T-cell (primary cell): ENCODE data around the gene EXOSC2. TPM values are rescaled to one million over a fixed set of nuclear protein-coding genes. Genes with fewer than 3 reads are reported as not detected.

Experiments used
- ATAC-seq, 4 experiments: fragments of 200-7000 bp in 3 of 4; fragments of 150-1000 bp in 1 of 4; cut with Tn5 transposase; replicated peaks in 1 of 4; 1 replicate in 3 of 4; 2 replicates in 1 of 4; pipeline ENCODE4 v1.10.0; 2021; ENCODE audit warnings: moderate library complexity in 3 of 4, mild to moderate bottlenecking in 2 of 4, moderate number of reproducible peaks in 1 of 4
- CTCF ChIA-PET, 2 donors: fragments of 300-600 bp; sonication (Branson Sonifier 250); formaldehyde crosslinking; loops; one replicate each; lab custom pipeline; 2022; ENCODE audit warnings: antibody characterized with exemption in 2 of 2; lab: Charles Lee
- POLR2A ChIA-PET, 2 donors: fragments of 300-600 bp; sonication (Branson Sonifier 250); formaldehyde crosslinking; loops; one replicate each; lab custom pipeline; 2022; ENCODE audit warnings: antibody characterized with exemption in 2 of 2; lab: Charles Lee
- DNase-seq, 35 experiments: peaks; one replicate each; pipeline versions ENCODE4 v3.0.0 to v3.0.0-alpha.2; 2013 to 2023
- H3K27ac ChIP-seq: one replicate; pipeline ENCODE4 v1.5.1; 2013; ENCODE audit warnings: low read length
- H3K27me3 ChIP-seq, 2 experiments: replicated peaks in 1 of 2; 1 replicate in 1 of 2; 2 replicates in 1 of 2; pipeline versions ENCODE4 v1.6.1 to v1.7.0; 2013; ENCODE audit warnings: low read length in 1 of 2, mixed read lengths in 1 of 2; ENCODE audit not compliant: control insufficient read depth in 2 of 2, insufficient read depth in 2 of 2; ENCODE audit errors: extremely low read depth in 1 of 2
- H3K36me3 ChIP-seq, 2 donors: 1 replicate in 1 of 2; 2 replicates in 1 of 2; pipeline versions ENCODE4 v1.6.1 to v1.7.0; 2013; ENCODE audit warnings: low read length in 1 of 2; ENCODE audit not compliant: control insufficient read depth in 2 of 2, insufficient read depth in 1 of 2; ENCODE audit errors: extremely low read depth in 1 of 2
- H3K4me1 ChIP-seq, 2 experiments: 1 replicate in 1 of 2; 2 replicates in 1 of 2; pipeline versions ENCODE4 v1.6.1 to v1.7.0; 2013; ENCODE audit warnings: low read length in 2 of 2, mixed read lengths in 1 of 2; ENCODE audit not compliant: insufficient read depth in 2 of 2, control insufficient read depth in 1 of 2; ENCODE audit errors: extremely low read depth in 1 of 2
- H3K4me3 ChIP-seq, 2 donors: 1 replicate in 1 of 2; 2 replicates in 1 of 2; pipeline versions ENCODE4 v1.5.1 to v1.7.0; 2013; ENCODE audit warnings: mild to moderate bottlenecking in 2 of 2, low read length in 1 of 2, moderate library complexity in 1 of 2; ENCODE audit not compliant: control insufficient read depth in 1 of 2; ENCODE audit errors: extremely low read depth in 1 of 2
- H3K9me3 ChIP-seq: 2 replicates; pipeline ENCODE4 v1.7.0; 2013
- H3K27ac Mint-ChIP-seq, 2 donors: one replicate each; pipeline ENCODE4 v1.8.0; 2020 to 2021; ENCODE audit warnings: mild to moderate bottlenecking in 2 of 2, mixed read lengths in 2 of 2
- H3K27me3 Mint-ChIP-seq, 2 donors: one replicate each; pipeline ENCODE4 v1.8.0; 2021 to 2022; ENCODE audit warnings: mixed read lengths in 2 of 2
- H3K36me3 Mint-ChIP-seq: one replicate; pipeline ENCODE4 v1.8.0; 2021; ENCODE audit warnings: mixed read lengths
- H3K4me1 Mint-ChIP-seq, 3 donors: one replicate each; pipeline ENCODE4 v1.8.0; 2020 to 2022; ENCODE audit warnings: mixed read lengths in 3 of 3, mild to moderate bottlenecking in 1 of 3
- H3K4me3 Mint-ChIP-seq, 3 donors: one replicate each; pipeline ENCODE4 v1.8.0; 2020 to 2022; ENCODE audit warnings: mild to moderate bottlenecking in 3 of 3, mixed read lengths in 3 of 3, moderate library complexity in 3 of 3
- H3K9me3 Mint-ChIP-seq, 3 donors: one replicate each; pipeline ENCODE4 v1.8.0; 2020 to 2022; ENCODE audit warnings: mixed read lengths in 3 of 3
- WGBS: methylation state at CpG from one replicate; pipeline ENCODE4 v1.1.5; 2013; ENCODE audit warnings: missing lambda C conversion rate; ENCODE audit not compliant: insufficient coverage; 5-methylcytosine and 5-hydroxymethylcytosine counted together
- total RNA-seq, 35 experiments: library from RNA in 6 of 35; stranded (reverse) in 6 of 35; fragments of 120-200 nt in 1 of 35; gene quantifications; one replicate each; pipeline versions ENCODE4 v1.2.1 to v1.2.4 and lab custom pipeline; 2013 to 2026

Gene EXOSC2
- total RNA-seq, 5 donors from 2014 or later (not counting 1 experiment from before 2014, with no cell fraction given) = 49.1 to 59.1 (median 52.1) TPM

- Mint-ChIP-seq H3K36me3 (no peaks in the 10 kb centered on the region), H3K4me3 (peak overlapping the region; percentile 57 to 85 (median 72)), H3K27ac (peak overlapping the region in 1 of 2 donors; percentile 72), H3K27me3 (peaks cover 38 to 68% of the 10 kb centered on the region in 2 donors), H3K4me1 (peaks cover 20 to 35% (median 35%) of the 10 kb centered on the region in 3 donors), H3K9me3 (no peaks in the 10 kb centered on the region)
- CTCF ChIA-PET = no interaction called here
- peaks cover 15 to 97% of the 10 kb centered on the region in 2 experiments for H3K27me3 ChIP-seq
- no peak overlapping the region for H3K27ac ChIP-seq
- POLR2A ChIA-PET = no interaction called here
- H3K36me3 ChIP-seq = no peaks in the 10 kb centered on the region
- H3K4me3 ChIP-seq = peak overlapping the region; percentile 17 to 32
- H3K9me3 ChIP-seq = no peaks in the 10 kb centered on the region
- WGBS = 4% methylated on average over 14 of the region's 15 CpGs
- peak in 3 of 4 experiments; percentile 34 to 40 (median 38) for ATAC-seq
- no peak for DNase-seq
- H3K4me1 ChIP-seq = peaks cover 2 to 61% of the 10 kb centered on the region in 2 experiments
Observed at GRCh38 chr9:130662970-130663257, 30.7 kb upstream of the EXOSC2 start.

- no peaks in the 10 kb centered on the region for H3K9me3 Mint-ChIP-seq
- CTCF ChIA-PET = no interaction called here
Observed at GRCh38 chr9:130663258-130663976, 30.2 kb upstream of the EXOSC2 start.

GRCh38 chr9:130663977-130664250 is 29.7 kb upstream of the EXOSC2 start:
- no peaks in the 10 kb centered on the region for H3K9me3 ChIP-seq
- H3K9me3 Mint-ChIP-seq = no peaks in the 10 kb centered on the region
- H3K4me1 Mint-ChIP-seq = peaks cover 20 to 35% (median 35%) of the 10 kb centered on the region in 3 donors
- POLR2A ChIA-PET = interaction anchor here in 1 of 2 donors (0.5 kb wide), 1 partner anchor 420 kb away, joined by 14 read pairs; no protein-coding TSS in a partner anchor
- no peak for ATAC-seq
- no peak overlapping the region for H3K27ac Mint-ChIP-seq
- peak overlapping the region in 1 of 3 donors; percentile 85 for H3K4me3 Mint-ChIP-seq
- peaks cover 34 to 68% of the 10 kb centered on the region in 2 donors for H3K27me3 Mint-ChIP-seq
- H3K4me3 ChIP-seq = no peak overlapping the region
- DNase-seq = no peak
- H3K27ac ChIP-seq = no peak overlapping the region
- H3K4me1 ChIP-seq = peaks cover 2 to 61% of the 10 kb centered on the region in 2 experiments
- no peaks in the 10 kb centered on the region for H3K36me3 Mint-ChIP-seq
- H3K27me3 ChIP-seq = peaks cover 13 to 97% of the 10 kb centered on the region in 2 experiments
- H3K36me3 ChIP-seq = no peaks in the 10 kb centered on the region
- WGBS = 5% methylated on average over 15 of the region's 19 CpGs
- CTCF ChIA-PET = no interaction called here

More at GRCh38 chr9:130663258-130663976, 30.2 kb upstream of the EXOSC2 start:
- Mint-ChIP-seq H3K4me1 (peaks cover 20 to 35% (median 35%) of the 10 kb centered on the region in 3 donors), H3K27me3 (peaks cover 38 to 68% of the 10 kb centered on the region in 2 donors), H3K4me3 (peak overlapping the region; percentile 24 to 85 (median 57)), H3K36me3 (no peaks in the 10 kb centered on the region), H3K27ac (no peak overlapping the region)
- peaks cover 13 to 97% of the 10 kb centered on the region in 2 experiments for H3K27me3 ChIP-seq
- no peaks in the 10 kb centered on the region for H3K36me3 ChIP-seq
- H3K4me1 ChIP-seq = peaks cover 2 to 61% of the 10 kb centered on the region in 2 experiments
- H3K27ac ChIP-seq = no peak overlapping the region
- DNase-seq = peak in 2 of 35 experiments; percentile 21 to 27
- peak; percentile 36 to 64 (median 52) for ATAC-seq
- POLR2A ChIA-PET = no interaction called here
- H3K9me3 ChIP-seq = no peaks in the 10 kb centered on the region
- 5% methylated on average over 58 of the region's 65 CpGs for WGBS
- peak overlapping the region; percentile 17 to 32 for H3K4me3 ChIP-seq

- 6% methylated on average over 55 of the region's 76 CpGs for WGBS
- CTCF ChIA-PET = no interaction called here
- Histone ChIP-seq H3K9me3 (no peaks in the 10 kb centered on the region), H3K4me3 (peak within 1 kb of the TSS in 1 of 2 donors; percentile 32), H3K27me3 (peaks cover 13 to 92% of the 10 kb centered on the region in 2 experiments), H3K36me3 (no peaks in the 10 kb centered on the region), H3K27ac (no peak within 1 kb of the TSS), H3K4me1 (peaks cover 2 to 61% of the 10 kb centered on the region in 2 experiments)
- DNase-seq = no peak
- Mint-ChIP-seq H3K4me3 (peak within 1 kb of the TSS in 2 of 3 donors; percentile 54 to 85), H3K27ac (peak within 1 kb of the TSS in 1 of 2 donors; percentile 41), H3K27me3 (peaks cover 32 to 66% of the 10 kb centered on the region in 2 donors), H3K4me1 (peaks cover 20 to 35% (median 35%) of the 10 kb centered on the region in 3 donors), H3K9me3 (no peaks in the 10 kb centered on the region), H3K36me3 (no peaks in the 10 kb centered on the region)
- no peak for ATAC-seq
- POLR2A ChIA-PET = interaction anchor here in 1 of 2 donors (0.5 to 0.6 kb wide), 2 partner anchors 8 to 420 kb away, joined by 3 to 14 read pairs; no protein-coding TSS in a partner anchor
Observed at GRCh38 chr9:130664251-130665028, 29.1 kb upstream of the EXOSC2 start, which contains the start of gene PRDM12. PRDM12 (plus strand) TSS chr9:130664594; CDS start chr9:130664654, 60 bp downstream.

GRCh38 chr9:130665029-130665430 is 28.6 kb upstream of the EXOSC2 start:
- no peak overlapping the region for H3K4me3 ChIP-seq
- no peaks in the 10 kb centered on the region for H3K36me3 ChIP-seq
- no peak overlapping the region for H3K27ac ChIP-seq
- ChIA-PET POLR2A (interaction anchor here in 1 of 2 donors (0.6 kb wide), 1 partner anchor 8 kb away, joined by 3 read pairs; no protein-coding TSS in a partner anchor), CTCF (interaction anchor here in 1 of 2 donors (0.6 kb wide), 1 partner anchor 132 kb away, joined by 10 read pairs; no protein-coding TSS in a partner anchor)
- H3K27me3 ChIP-seq = peaks cover 13 to 90% of the 10 kb centered on the region in 2 experiments
- Mint-ChIP-seq H3K4me1 (peaks cover 20 to 34% (median 33%) of the 10 kb centered on the region in 3 donors), H3K36me3 (no peaks in the 10 kb centered on the region), H3K4me3 (peak overlapping the region in 2 of 3 donors; percentile 54 to 85), H3K9me3 (no peaks in the 10 kb centered on the region), H3K27ac (no peak overlapping the region), H3K27me3 (peaks cover 32 to 66% of the 10 kb centered on the region in 2 donors)
- ATAC-seq (no peak), DNase-seq (no peak)
- peaks cover 2 to 61% of the 10 kb centered on the region in 2 experiments for H3K4me1 ChIP-seq
- H3K9me3 ChIP-seq = no peaks in the 10 kb centered on the region
- 0% methylated on average over 4 of the region's 26 CpGs for WGBS
